ENCODE measurements around the gene MBTPS1.

MBTPS1 gene

DNA sequence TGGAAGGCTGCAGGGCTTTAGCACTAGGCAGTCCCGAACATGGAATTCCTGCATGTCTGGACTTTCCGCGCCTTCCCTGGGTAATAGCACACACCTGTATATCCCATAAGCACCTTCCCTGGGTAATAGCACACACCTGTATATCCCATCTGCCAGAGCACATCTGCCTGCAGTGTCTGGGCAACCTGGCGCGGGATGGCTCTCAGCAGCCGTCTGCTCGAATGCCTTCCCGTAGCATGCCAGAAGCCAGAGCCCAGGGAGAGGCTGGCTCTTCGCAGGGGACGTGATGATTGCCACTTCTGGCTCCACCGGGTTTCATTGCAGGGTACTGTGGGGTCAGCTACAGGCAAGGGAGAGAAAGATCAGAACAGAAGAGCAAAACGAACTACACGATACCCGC is 21.3 kb downstream of the MBTPS1 start:
- no peak for DNase-seq

DNA sequence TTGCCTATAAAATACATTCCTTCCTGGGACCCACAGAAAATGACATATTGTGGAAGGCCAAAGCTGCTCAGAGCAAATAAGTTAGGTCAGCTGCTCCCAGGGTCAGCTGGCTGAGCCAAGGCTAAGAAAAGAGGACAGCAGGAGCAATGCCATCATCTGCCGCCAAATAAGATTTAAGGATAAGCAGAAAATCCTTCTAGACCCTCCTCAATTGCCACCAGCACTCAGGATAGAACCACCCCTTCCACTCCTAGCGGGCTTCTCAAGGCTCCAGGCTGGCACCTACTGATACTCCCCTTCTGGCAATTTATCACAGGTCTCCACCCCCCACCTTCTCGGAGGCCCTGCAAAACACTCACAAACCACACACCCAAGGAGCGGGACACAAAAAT is 22.9 kb downstream of the MBTPS1 start:
- no peak for DNase-seq

DNA sequence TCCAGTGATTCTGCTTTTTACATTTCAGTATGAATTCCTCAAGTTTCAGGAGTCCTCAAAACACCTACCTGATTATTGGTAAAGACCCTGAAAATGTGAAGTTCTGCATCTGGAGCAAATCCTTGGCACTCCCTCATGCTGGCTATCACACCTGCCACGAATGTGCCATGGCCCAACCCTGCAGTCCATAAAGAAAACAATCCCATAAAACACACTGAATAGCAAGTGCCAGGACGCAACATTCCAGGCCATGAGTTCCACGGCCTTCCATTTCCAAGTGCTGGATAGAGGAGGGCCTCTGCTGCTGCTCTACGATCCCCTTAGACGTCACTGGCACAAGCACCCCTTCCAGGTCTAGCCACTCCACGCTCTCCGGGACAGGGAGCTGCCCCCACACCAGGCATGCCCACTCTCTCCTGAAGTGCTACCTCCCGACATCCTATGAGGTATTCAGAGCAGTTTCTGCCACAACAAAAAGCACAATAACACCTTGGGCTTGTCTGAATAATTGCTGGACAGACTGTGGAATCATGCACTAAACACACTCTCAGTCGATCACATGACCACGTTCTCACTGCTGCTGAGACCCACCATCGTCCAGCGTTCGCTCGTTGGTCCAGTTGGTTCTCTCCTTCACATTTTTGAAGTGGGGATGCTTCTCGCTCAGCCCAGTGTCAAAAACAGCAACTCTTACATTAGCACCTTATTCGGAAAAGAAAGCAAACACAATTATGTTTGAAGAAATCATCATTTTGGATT is 23.4 kb downstream of the MBTPS1 start:
- DNase-seq = no peak

- no peak for DNase-seq
Measured at GRCh38 chr16:84091460-84091859, 25.3 kb downstream of the MBTPS1 start.

DNA sequence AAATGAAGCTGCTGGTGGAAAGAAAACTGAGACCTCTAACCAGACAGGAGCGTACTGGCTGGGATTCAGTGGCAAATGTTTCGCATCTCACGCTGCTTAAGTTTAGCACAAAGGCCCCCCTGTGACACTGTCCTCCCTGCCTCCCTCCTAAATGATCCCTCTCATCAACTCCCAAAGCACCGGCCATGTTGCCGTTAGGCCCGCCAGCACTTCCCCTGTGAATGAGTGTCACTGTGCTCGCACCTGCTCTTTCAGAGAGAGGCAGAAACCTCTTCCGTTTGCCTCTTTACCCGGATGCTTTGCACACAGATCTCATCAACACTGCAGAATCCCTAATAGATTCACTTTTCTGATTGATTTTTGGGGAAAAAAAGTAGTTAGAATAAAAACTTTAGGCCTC is 26.5 kb downstream of the MBTPS1 start:
- DNase-seq = no peak

DNA sequence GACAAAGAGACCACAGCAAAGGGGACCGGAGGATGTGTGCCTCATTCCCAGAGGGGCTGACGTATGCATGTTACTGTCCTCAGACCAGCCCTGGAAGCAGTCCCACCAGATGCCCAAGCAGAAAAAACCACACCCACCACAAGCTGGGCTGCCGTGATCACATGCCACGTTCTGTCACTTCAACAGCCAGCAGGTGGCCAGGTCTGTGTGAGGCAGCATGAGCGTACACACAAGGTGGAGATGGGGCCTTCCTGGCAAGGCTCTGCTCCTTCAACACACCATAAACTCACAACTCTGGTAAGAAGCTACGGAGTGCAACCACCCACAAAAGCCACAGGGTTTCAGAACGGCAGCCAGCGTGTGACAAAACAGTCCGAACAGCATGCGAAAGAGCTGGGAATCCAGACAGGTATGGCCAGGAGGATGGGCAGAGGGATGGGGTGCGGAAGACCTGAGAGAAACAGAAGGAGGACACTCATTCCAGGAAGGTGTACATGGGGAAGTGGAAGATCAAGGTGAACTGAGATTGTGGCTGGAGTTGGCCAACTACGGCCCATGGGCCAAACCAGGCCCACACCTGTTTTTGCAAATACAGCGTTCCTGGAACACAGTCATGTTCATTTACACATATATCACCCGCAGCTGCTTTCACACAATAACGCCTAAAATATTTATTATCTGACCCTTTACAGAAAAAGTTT is 27.9 kb downstream of the MBTPS1 start:
- DNase-seq = no peak

- no peak for DNase-seq
Measured at GRCh38 chr16:84087466-84088151, 29.1 kb downstream of the MBTPS1 start.

DNA sequence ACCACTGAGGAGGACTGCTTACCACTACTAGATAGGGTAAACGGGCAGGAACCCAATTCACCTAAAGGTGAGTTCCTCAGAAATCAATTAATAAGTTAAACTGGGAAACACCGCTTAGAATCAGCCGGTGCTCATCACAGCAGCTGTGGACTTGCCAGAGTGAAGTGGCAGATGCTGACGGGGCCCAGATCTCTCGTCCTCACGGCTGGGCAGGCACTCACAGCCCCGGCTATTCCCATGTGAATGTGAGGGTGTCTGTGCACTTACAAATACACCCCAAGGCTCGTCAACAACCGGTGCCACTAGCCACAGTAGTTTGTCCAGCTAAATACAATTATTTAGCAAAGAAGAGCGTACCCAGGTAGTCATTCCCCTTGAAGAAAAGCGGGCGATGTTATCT is 29.7 kb downstream of the MBTPS1 start:
- no peak for DNase-seq

GRCh38 chr16:84086341-84086740 is 30.4 kb downstream of the MBTPS1 start:
- DNase-seq = no peak

GRCh38 chr16:84085773-84086172 is 31.0 kb downstream of the MBTPS1 start:
- DNase-seq = no peak

- no peak for DNase-seq
Measured at GRCh38 chr16:84085271-84085667, 31.5 kb downstream of the MBTPS1 start.

DNA sequence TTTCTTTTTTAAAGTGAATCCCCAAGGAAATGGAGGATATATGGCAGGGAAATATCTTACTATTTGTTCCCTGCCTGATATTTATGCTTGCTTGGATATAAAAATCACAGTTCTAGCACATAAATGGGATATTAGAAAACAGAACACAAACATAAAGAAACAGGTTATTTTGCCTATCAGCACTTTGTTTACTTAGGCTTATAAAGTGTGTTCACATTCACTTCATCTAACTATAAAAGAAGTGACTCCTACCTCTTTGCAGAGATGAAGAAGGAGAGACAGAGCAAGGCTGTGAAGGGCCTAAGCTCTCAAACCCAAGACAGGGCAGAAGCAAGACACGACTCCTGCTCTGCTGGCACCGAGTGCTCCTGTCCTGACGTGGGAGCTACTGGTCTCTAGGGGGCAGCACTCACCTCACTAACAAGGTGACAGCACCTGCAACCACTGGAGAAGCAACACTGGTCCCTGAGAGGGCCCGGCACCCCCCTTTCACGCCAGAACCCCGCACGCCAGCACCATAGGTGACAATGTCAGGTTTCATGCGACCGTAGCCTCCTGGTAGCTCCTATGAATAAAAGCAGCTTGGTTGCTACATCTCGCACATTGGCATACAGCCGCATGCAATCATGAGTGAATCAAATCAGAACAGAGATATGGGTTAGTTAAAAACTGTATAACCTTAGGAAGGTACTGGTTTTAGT is 32.0 kb downstream of the MBTPS1 start:
- DNase-seq = peak; percentile 46

- no peak for DNase-seq
Measured at GRCh38 chr16:84082835-84083569, 33.7 kb downstream of the MBTPS1 start.

DNA sequence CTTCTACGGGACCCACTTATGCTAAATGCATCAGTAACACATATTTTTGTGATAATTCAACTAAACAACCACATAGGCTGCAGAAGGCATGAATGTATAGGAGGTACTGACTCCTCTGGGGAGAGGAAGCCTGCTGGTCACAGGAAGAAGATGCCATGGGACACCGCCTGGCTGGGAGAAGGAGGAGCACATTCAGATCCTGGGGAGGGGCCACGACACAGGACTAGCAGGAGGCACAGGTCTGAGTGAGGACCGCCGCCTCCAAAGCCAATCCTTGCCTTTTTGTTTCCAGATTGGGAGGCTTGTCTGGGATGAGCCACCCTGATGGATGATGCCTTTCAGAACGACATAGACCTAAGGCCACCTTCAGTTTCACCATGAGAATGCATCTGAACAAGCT is 34.6 kb downstream of the MBTPS1 start:
- no peak for DNase-seq

GRCh38 chr16:84081446-84081989 is 35.2 kb downstream of the MBTPS1 start:
- no peak for DNase-seq

GRCh38 chr16:84080813-84081212 is 35.9 kb downstream of the MBTPS1 start:
- DNase-seq = no peak

- DNase-seq = no peak
Measured at GRCh38 chr16:84080378-84080777, 36.4 kb downstream of the MBTPS1 start.

DNA sequence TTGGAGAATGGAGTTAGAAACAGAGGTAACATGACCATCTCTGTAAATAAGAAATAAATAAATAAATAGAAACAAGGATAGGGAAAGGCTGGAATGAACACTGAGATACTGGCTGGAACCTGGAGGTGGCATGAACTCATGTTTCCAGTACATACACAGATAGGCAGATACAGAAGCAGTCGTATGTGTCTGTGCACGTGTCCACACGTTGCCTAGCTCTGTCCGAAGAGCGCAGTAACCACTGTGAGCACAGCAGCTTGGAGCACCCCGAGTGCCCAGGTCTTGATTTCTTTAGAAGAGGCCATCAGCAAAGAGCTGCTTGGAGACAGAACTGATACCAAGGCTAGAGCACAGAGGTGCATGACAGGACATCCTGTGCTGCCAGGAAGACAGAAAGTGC is 37.1 kb downstream of the MBTPS1 start:
- DNase-seq = no peak

- DNase-seq = no peak
Measured at GRCh38 chr16:84075376-84075775, 41.4 kb downstream of the MBTPS1 start.

DNA sequence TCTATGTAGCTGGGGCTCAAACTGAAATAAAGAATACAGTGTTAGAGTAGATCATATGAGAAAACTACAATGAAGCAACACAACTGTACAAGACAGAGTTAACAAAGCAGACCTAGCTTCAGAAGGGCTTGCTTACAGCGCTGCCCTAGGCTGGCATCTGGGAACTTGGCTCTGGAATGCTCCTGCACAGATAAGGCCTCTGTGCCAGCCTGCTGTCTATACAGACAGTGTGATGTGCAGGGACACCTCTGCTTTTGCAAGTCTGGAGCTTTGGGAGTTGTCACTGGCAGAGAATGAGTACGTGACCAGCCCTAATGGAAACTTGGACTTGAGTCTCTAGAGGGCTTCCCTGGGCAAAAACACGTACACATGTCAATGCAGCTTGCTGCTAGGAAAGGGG is 42.0 kb downstream of the MBTPS1 start:
- DNase-seq = no peak

DNA sequence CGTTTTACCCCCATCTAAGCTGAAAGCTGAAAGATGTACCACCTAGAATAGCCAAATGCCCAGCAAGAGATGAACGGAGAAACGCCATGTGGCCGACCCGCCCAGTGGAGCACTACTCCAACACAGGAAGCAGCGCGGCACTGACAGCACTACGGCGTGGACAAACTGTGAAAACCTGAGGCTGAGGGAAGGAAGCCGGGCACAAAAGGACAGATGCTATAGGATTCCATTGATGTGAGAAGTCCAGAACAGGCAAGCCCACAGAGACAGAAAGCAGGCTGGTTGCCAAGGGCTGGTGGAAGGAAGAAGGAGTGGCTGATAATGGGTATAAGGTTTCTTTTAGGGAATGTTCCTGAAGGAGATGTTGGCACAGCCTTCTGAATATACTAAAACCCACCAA is 44.7 kb downstream of the MBTPS1 start:
- DNase-seq = no peak

DNA sequence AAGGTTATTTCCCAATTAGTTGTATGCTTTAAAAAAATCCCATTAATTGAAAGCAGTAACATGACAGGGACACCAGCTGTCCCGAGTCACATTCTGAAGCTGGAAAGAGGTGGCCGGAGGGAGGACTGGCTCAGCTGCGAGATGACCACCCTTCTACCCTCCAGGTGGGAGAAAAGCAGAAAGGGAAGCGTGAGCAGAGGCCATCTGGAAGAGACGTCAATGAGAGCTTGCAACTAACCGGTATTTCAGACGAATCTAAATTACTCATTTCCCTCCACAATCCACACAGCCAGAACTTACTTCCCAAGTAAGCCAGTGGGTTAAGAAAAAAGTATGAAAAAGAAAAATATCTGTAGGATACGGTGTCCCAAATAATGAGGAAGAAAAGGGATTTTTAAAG is 45.6 kb downstream of the MBTPS1 start:
- DNase-seq = no peak
